AG04449 (cell line): Measurements from ENCODE around the gene NEO1.

Experiments
- CTCF ChIA-PET: fragments of 350-600 bp; formaldehyde crosslinking; extraction: SDS; loops from one replicate; lab custom pipeline; 2021; ENCODE audit warnings: antibody characterized with exemption; lab: Yijun Ruan, JAX
- POLR2A ChIA-PET: fragments of 400-600, 350-600 bp; formaldehyde crosslinking; extraction: SDS; loops from one replicate; lab custom pipeline; 2020; ENCODE audit warnings: antibody characterized with exemption, inconsistent platforms; lab: Yijun Ruan, JAX
- DNase-seq: peaks from one replicate; pipeline ENCODE4 v3.0.0-alpha.2; 2010; ENCODE audit warnings: low read depth, low spot score
- H3K4me3 ChIP-seq: 2 replicates; pipeline ENCODE4 v1.5.1; 2011; ENCODE audit warnings: low read depth, mild to moderate bottlenecking, control low read depth, low read length
- CTCF ChIP-seq: IDR thresholded peaks from one replicate; pipeline ENCODE4 v1.5.1; 2011; ENCODE audit warnings: mild to moderate bottlenecking, moderate library complexity, low read length, control low read depth, inconsistent platforms; ENCODE audit not compliant: insufficient read depth; ENCODE audit errors: missing control alignments

The NEO1 gene

GRCh38 chr15:73232776-73233175, 180.5 kb downstream of the NEO1 start:
- no peak overlapping the region for H3K4me3 ChIP-seq
- ChIA-PET POLR2A (no interaction called here), CTCF (interaction anchor here (4.5 kb wide), 1 partner anchor 10 kb away, joined by 24 read pairs; no protein-coding TSS in a partner anchor)
- no peak for DNase-seq
- TF ChIP-seq CTCF: no peak

GRCh38 chr15:73233623-73234022, 181.4 kb downstream of the NEO1 start:
- CTCF ChIA-PET: interaction anchor here (0.9 to 4.5 kb wide), 2 partner anchors 9 to 41 kb away, joined by 3 to 24 read pairs; no protein-coding TSS in a partner anchor
- no peak for TF ChIP-seq CTCF
- no peak for DNase-seq
- POLR2A ChIA-PET: no interaction called here
- no peak overlapping the region for H3K4me3 ChIP-seq

- CTCF ChIA-PET: interaction anchor here (1.0 to 8.9 kb wide), 3 partner anchors 28 to 516 kb away, joined by 4 to 193 read pairs (median 6); no protein-coding TSS in a partner anchor
- no peak for TF ChIP-seq CTCF
- POLR2A ChIA-PET: no interaction called here
- DNase-seq: no peak
- H3K4me3 ChIP-seq: no peak overlapping the region
Observed at GRCh38 chr15:73237910-73238309, 185.6 kb downstream of the NEO1 start.

- TF ChIP-seq CTCF: no peak
- DNase-seq: no peak
- POLR2A ChIA-PET: no interaction called here
- no peak overlapping the region for H3K4me3 ChIP-seq
- CTCF ChIA-PET: interaction anchor here (1.2 to 10.0 kb wide), 5 partner anchors 14 to 462 kb away, joined by 3 to 193 read pairs (median 32); no protein-coding TSS in a partner anchor
Observed at GRCh38 chr15:73239564-73240215, 187.4 kb downstream of the NEO1 start.

GRCh38 chr15:73240866-73241499, 188.7 kb downstream of the NEO1 start:
- TF ChIP-seq CTCF: peak; percentile 78
- no peak for DNase-seq
- CTCF ChIA-PET: interaction anchor here (0.6 to 10.0 kb wide), 30 partner anchors 9 to 631 kb away, joined by 3 to 193 read pairs (median 4); partner anchors contain the start of genes BBS4 and HIGD2B
- H3K4me3 ChIP-seq: no peak overlapping the region
- POLR2A ChIA-PET: no interaction called here

GRCh38 chr15:73244333-73244732, 192.1 kb downstream of the NEO1 start:
- no peak overlapping the region for H3K4me3 ChIP-seq
- DNase-seq: no peak
- no peak for TF ChIP-seq CTCF
- POLR2A ChIA-PET: no interaction called here
- CTCF ChIA-PET: interaction anchor here (4.5 to 10.0 kb wide), 3 partner anchors 12 to 30 kb away, joined by 24 to 193 read pairs (median 111); no protein-coding TSS in a partner anchor
